RWPE1 (cell line): ENCODE data around the gene ADCY5.

Experiments
- CTCF ChIA-PET: fragments of 350-600 bp; sonication (Branson Sonifier 250); formaldehyde crosslinking; extraction: SDS; loops from one replicate; lab custom pipeline; 2021; lab: Yijun Ruan, JAX
- POLR2A ChIA-PET: fragments of 400-600 bp; formaldehyde crosslinking; extraction: SDS; loops from one replicate; lab custom pipeline; 2020; ENCODE audit warnings: antibody characterized with exemption; ENCODE audit not compliant: low non-redundant PET; lab: Yijun Ruan, JAX
- DNase-seq: peaks from one replicate; pipeline ENCODE4 v3.0.0; 2012; ENCODE audit warnings: low spot score
- H3K27ac ChIP-seq: fragments of 450-650 bp; 2 replicates; pipeline ENCODE4 v1.5.1; 2017
- TF ChIP-seq, protein P1 (sequence below): fragments of 450-650 bp; conservative IDR thresholded peaks from 2 replicates; pipeline ENCODE4 v1.5.1; 2017; ENCODE audit warnings: low read depth, mild to moderate bottlenecking

The ADCY5 gene

DNA sequence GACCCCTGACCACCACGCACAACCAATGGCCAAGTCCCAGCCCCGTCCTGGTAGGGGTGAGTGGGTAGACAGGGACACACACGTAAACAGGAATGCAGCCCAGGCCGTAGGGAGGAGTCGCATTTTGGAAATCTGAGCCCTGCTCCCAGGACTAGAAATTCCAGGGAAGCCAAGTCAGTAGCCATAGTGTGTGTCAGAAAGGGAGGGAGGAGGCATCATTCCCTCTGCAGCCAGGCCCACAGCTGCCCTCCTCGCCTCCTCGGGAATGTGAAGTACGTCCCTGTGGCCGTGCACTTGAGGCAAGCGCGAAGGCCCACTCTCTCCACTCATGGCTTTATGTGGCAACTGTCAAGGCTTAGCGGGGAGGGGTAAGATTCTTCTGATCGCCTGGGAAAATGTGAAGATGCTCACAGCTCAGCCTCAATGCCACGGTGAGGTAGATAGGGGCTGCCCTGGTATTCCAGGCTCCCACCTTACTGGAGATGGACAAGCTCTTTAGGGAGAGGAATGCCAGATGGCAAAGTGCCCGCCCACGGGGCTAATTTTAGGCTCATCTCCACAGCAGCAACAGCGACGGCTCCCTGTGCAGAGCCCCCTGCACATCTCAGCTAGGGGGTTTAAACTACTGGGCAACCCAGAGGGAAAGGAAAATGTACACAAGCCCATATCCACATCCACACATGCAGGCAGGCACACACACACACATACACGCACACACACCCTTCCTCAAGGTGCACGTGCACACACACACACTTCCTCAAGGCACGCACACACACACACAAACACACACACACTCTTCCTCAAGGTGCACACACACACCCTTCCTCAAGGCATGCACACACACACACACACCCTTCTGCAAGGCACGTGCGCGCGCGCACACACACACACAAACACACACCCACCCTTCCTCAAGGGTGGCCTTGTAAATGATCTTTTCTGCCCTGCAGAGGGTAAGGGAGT lies 65.5 kb downstream of the ADCY5 start:
- TF ChIP-seq, protein P1, sequence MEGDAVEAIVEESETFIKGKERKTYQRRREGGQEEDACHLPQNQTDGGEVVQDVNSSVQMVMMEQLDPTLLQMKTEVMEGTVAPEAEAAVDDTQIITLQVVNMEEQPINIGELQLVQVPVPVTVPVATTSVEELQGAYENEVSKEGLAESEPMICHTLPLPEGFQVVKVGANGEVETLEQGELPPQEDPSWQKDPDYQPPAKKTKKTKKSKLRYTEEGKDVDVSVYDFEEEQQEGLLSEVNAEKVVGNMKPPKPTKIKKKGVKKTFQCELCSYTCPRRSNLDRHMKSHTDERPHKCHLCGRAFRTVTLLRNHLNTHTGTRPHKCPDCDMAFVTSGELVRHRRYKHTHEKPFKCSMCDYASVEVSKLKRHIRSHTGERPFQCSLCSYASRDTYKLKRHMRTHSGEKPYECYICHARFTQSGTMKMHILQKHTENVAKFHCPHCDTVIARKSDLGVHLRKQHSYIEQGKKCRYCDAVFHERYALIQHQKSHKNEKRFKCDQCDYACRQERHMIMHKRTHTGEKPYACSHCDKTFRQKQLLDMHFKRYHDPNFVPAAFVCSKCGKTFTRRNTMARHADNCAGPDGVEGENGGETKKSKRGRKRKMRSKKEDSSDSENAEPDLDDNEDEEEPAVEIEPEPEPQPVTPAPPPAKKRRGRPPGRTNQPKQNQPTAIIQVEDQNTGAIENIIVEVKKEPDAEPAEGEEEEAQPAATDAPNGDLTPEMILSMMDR: no peak
- ChIA-PET POLR2A (no interaction called here), CTCF (interaction anchor here (0.6 kb wide), 2 partner anchors 30 to 62 kb away, joined by 3 read pairs; no protein-coding TSS in a partner anchor)
- H3K27ac ChIP-seq: no peak overlapping the region
- no peak for DNase-seq

DNA sequence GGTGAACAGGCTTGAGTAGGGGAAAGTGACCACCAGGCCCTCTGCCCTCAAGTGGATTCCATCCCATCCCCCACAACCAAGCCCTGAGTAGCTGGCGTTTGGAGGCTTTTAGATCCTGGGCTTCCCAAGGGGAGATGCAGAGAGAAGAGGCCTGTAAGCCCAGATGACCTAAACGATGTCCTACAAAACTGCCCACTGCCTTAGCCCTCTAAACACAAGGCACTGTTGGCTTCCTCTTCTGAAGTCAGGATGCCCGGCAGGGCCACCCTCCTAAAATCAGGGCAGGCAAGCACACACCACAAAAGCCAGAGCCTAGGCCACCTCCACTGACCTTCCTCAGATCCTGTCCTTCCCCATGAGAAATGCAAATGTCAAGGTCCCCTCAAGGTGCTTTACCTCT lies 68.6 kb downstream of the ADCY5 start:
- POLR2A ChIA-PET: no interaction called here

DNA sequence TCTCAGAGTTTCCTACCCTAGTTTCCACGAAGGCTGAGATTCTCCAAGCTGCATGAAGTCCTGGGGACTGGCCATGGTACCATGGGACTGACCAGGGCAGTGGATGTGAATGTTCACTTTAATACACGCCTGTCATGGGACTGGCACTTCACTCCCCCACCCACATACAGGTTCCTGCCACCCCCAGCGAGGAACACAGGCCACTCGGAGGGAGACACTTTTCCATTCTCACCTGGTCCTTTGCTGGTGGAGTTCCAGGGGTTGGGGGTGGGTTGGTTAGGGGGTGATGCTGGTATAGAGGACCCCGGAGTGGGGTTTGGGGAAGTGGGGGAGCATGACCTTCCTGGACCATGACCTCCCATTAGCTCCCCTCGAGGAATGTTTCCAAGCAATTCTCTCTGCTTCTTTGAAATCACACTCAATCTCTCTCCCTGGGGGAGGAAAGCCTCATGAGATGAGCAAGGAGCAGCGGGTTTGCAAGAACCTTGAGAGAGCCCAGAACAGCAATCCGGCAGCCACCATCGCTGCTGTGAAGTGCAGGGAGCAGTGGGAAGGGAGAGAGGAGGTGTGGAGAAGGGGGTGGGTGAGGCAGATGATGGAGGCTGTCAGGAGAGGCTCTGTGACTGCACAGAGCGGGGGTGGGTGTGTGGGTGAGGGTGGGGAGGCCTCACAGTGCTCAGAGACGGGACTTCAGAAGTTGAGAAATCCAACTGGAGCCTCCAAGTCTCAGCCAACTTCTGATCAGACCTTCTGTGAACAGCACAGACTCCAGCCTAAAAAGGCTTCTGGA lies 69.7 kb downstream of the ADCY5 start:
- TF ChIP-seq, protein P1: no peak
- POLR2A ChIA-PET: no interaction called here
- CTCF ChIA-PET: interaction anchor here (0.5 kb wide), 1 partner anchor 343 kb away, joined by 4 read pairs; no protein-coding TSS in a partner anchor
- no peak overlapping the region for H3K27ac ChIP-seq
- no peak for DNase-seq

More for the DNA sequence above, 68.6 kb downstream of the ADCY5 start:
- TF ChIP-seq, protein P1: no peak
- CTCF ChIA-PET: no interaction called here
- DNase-seq: no peak
- no peak overlapping the region for H3K27ac ChIP-seq

DNA sequence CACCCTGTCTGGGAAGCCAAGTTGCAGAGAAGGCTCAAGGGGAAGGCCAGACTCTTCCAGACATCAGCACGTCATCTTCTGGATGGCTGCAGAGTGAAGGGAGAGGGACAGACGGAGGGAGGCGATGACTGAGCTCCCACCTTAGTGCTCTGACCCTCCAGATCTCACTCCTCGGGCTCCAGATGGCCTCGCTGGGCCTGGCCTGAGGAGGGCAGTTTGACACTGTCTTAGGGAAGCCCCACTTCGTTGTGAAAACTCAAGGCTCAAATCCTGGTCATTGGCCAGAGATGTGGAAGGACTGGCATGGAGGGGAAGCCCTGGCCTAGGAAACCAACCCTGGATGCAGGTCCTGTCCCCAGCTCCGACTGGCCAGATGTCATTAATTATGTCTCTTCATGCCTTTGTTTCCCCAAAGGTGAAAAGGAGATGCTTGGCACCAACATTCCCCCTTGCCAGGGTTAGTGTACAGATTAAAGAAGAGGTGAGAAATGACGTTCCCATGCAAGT lies 70.4 kb downstream of the ADCY5 start:
- CTCF ChIA-PET: interaction anchor here (0.5 to 0.9 kb wide), 2 partner anchors 32 to 344 kb away, joined by 4 to 6 read pairs; no protein-coding TSS in a partner anchor
- TF ChIP-seq, protein P1: no peak
- DNase-seq: no peak
- no peak overlapping the region for H3K27ac ChIP-seq
- POLR2A ChIA-PET: no interaction called here

DNA sequence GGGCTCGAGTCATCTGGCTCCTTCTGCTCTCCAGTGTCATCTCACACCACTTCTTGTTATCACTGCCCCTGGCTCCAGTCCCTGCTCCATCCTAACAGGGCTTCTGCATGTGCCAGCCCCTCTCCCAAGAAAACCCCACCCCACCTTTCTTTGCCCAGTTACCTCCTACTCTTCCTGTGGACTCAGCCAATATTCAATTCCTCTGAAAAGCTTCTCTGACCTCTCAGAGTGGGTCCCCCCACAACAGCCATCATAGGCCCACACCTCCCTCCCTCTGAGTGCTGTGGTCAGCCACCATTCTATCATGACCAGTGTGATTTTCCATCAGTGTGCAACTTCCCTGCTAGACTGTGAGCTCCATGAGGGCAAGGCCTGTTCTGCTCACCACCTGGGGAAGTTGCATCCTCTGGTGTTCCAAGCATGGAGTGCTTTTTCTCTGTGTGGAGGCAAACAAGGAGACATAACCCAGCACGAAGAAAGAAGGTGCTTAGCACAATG lies 71.6 kb downstream of the ADCY5 start:
- POLR2A ChIA-PET: interaction anchor here (0.6 kb wide), 1 partner anchor 17 kb away, joined by 4 read pairs; no protein-coding TSS in a partner anchor
- DNase-seq: no peak

More for the DNA sequence above, 71.6 kb downstream of the ADCY5 start:
- TF ChIP-seq, protein P1: no peak
- CTCF ChIA-PET: interaction anchor here (0.6 to 0.9 kb wide), 3 partner anchors 10 to 562 kb away, joined by 3 to 6 read pairs (median 3); no protein-coding TSS in a partner anchor
- no peak overlapping the region for H3K27ac ChIP-seq
